Activated CD4-positive, alpha-beta T cell treated with anti-CD3 and anti-CD28 coated beads for 24 hours (primary cell): Measurements from ENCODE around the gene REC8.
"Not testable (repeated sequence)": the region's sequence is repeated elsewhere in the genome, so short reads cannot be mapped to it uniquely, and the experiment has no call there.

Source experiments
- DNase-seq, 2 donors: peaks; one replicate each; pipeline ENCODE4 v3.0.0-alpha.2; 2020; ENCODE audit warnings: low read depth in 2 of 2

The REC8 gene

GRCh38 chr14:24183014-24183481 is 11.2 kb downstream of the REC8 start:
- no peak for DNase-seq

- no peak for DNase-seq
Observed at GRCh38 chr14:24184104-24184970, 12.5 kb downstream of the REC8 start.

- DNase-seq: no peak
Observed at GRCh38 chr14:24185026-24185425, 13.1 kb downstream of the REC8 start.

GRCh38 chr14:24185741-24186140 is 13.9 kb downstream of the REC8 start:
- DNase-seq: no peak

GRCh38 chr14:24186831-24187538 is 15.1 kb downstream of the REC8 start:
- DNase-seq: no peak

GRCh38 chr14:24187539-24187915 is 15.6 kb downstream of the REC8 start:
- DNase-seq: no peak

GRCh38 chr14:24188251-24189058 is 16.6 kb downstream of the REC8 start, which contains the start of gene IPO4:
Gene IPO4, minus strand, starts transcription at chr14:24188816. Its CDS starts 29 bp downstream, at chr14:24188787.
- peak; percentile 91 to 95 for DNase-seq

DNA sequence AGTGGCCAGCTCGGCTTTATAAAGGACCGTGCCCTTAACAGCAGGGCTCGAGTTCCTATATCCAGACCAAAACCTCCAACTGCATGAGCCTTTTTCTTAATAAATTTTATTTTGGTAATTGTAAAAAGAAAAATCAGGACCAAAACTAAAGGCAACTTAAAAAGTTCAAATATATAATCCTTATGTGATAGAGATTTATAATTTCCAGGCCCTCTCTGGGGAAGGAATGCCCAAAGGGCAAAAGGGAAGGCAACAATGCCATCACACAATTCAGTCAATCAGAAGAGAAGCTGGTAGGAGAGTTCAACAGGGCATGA is 17.1 kb downstream of the REC8 start:
- no peak for DNase-seq

DNA sequence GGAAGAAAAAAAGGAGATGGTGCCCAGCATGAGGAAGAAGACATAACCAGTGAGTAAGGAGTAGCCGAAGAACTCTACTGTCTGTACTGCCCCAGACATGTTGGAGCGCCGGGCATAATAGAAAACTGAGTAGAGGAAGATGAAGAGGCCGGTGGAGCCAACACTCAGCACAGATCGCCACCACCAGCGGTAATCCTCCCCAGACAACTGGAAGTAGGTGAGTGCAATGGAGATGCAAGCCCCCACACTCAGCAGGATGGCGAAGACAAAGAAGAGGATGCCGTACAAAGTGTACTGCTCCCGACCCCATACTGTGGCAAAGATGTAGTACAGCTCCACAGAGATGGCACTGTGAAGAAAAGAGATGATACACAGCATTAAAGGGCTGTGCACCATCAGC is 17.6 kb downstream of the REC8 start:
- DNase-seq: no peak

- DNase-seq: no peak
Observed at GRCh38 chr14:24190416-24190815, 18.5 kb downstream of the REC8 start.

GRCh38 chr14:24192933-24193332 is 21.1 kb downstream of the REC8 start:
- no peak for DNase-seq

DNA sequence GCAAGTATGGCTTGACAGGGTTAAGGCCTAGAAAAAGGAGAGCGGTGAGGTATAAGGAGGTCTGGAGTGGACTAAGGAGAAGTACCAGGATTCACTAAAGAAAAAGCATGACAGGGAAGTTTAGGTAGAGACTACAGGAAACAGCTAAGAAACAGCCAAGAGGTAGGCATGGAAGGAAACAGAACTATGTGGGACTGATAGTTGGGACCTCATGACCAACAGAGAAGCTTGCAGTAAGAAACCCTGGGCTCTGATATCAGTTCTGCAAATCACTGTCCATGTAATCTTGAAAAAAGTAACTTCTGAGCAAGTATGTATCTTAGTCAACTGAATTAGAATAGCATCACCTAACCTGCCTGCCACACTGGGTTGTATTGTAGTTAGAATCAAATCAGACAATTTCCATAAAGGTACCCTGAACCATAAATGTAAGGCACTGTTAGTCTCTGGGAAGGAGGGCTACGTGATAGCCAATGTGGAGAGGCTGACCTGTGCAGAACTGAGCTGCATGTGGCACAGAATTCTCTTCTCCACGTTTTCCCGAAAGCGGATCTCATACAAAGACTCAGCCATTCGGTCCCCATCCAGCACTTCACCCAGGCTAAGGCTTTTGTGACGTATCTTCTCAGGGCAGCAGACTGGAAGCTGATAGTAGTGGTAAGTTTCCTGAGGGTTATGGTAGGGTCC is 22.4 kb downstream of the REC8 start:
- DNase-seq: no peak

DNA sequence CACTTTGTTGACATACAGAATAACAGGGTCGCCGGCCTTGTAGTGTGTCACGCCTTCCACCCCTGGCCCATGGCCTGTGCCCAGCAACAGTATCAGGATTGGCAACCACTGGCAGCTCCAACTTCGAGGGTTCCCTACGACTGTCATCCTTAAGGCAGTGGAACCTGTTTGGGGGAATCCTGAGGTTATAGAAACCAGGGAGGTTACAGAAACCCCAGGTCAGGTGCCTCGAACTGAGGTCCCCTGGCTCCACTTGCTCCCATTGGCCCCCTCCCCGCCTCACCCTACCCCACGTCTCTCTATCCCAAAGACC is 22.9 kb downstream of the REC8 start:
- no peak for DNase-seq

GRCh38 chr14:24195186-24196070 is 23.5 kb downstream of the REC8 start, which contains the start of gene TM9SF1:
Gene TM9SF1, minus strand, starts transcription at chr14:24195441. Its CDS starts 422 bp downstream, at chr14:24195019.
- DNase-seq: peak; percentile 72 to 73

DNA sequence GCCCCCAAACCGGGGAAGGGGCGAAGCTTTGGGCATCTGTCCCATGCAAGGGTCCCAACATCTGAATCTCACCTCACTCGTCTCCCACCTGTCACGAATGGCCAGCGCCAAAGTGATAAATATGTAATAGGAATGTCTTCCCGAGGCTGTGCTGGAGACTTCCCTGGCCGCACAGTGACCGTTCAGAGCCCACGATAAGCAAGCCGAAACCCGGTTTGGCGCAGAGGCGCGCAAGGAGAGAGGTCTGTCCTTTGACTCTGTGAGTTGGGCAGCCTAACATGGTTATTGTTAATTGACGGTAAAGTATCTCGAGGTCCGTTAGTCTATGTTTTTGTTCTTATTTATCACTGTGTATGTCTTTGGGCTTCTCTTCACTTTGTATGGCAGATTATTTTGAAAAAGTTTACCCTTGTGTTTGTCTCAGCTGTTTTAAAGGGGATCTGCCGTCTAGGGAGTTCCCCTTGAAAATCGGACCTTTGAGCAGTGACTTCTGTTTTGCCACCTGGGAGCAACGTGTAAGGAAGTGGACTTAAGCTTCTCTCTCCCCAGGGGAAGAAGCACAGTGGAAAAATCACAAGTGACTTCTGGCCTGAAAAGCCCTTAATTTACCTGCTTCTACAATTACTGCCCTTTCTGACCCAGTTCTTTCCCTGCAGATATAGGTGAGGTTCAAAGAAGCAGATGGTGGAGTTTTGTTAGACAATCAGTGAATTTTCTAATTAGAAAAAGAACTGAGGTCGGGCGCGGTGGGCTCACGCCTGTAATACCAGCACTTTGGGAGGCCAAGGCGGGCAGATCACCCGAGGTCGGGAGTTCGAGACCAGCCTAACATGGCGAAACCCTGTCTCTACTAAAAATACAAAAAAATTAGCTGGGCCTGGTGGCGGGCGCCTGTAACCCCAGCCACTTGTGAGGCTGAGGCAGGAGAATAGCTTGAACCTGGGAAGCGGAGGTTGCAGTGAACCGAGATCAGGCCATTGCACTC is 24.5 kb downstream of the REC8 start:
- DNase-seq: no peak

DNA sequence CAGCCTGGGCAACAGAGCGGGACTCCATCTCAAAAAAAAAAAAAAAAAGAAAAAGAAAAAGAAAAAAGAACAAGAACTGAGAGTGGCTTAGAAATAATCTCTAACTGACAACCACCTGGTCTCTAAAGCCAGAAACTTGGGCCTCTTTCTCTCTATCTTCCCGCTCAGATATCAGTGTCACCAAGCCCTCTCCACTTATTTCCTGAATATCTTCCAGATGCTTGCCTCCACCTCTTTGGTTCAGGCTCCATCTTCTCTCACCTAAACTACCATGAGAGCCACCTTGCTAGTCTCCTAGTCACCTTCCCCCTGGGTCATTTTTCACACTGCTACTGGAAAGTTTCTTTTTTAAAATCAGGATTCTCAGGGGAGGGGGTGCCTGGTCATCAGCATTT is 25.2 kb downstream of the REC8 start:
- DNase-seq: no peak

DNA sequence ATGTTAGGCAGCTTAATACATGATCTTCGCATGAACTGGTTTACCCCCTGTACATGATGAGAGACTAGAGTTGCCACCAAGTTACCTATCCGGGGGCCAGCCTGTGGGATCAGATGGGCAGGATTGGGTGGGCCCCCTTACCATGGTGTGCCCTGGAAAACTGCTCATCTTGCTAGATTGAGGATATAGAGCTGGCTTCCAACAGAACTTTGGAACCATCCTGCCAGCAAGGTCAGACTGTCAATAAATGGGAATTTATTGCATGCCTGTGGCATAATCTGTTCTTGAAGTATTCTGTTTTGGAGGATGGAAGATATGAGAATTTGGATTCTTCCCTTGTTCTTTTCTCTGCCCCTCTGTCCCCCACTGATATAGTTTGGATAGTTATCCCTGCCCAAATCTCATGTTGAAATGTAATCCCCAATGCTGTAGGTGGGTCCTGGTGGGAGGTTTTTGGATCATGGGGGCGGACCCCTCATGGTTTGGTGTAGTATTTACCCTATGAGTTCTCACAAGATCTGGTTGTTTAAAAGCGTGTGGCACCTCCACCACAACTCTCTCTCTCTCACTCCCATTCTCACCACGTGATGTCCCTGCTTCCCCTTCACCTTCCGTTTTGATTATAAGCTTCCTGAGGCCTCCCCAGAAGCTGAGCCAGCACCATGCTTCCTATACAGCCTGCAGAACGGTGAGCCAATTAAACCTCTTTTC is 27.1 kb downstream of the REC8 start:
- no peak for DNase-seq

- not testable (repeated sequence) for DNase-seq
Observed at GRCh38 chr14:24202538-24202937, 30.7 kb downstream of the REC8 start.
